GM08714 (cell line): ENCODE results near the gene HECTD2.
A peak's percentile ranks its signal among the peaks of the same experiment; 100 is the strongest.
"Not testable (repeated sequence)": the region's sequence is repeated elsewhere in the genome, so short reads cannot be mapped to it uniquely, and the experiment has no call there.

ENCODE experiments used
- H3K4me3 ChIP-seq: fragments of 200-500 bp; sonication (Bioruptor generic); 2 replicates; pipeline ENCODE4 v1.5.1; 2014; ENCODE audit warnings: mild to moderate bottlenecking, low read length, inconsistent platforms
- ZNF274 ChIP-seq: IDR thresholded peaks from 2 replicates; pipeline ENCODE4 v1.6.1; 2012; ENCODE audit warnings: mild to moderate bottlenecking, low read depth, low read length

HECTD2 gene

GRCh38 chr10:91409869-91410637, at the start of gene HECTD2:
Gene HECTD2, plus strand, starts transcription at chr10:91410344. Its CDS starts 95 bp downstream, at chr10:91410439.
- H3K4me3 ChIP-seq: peak within 1 kb of the TSS; percentile 77
- no peak for TF ChIP-seq ZNF274

GRCh38 chr10:91360461-91360860, 49.7 kb upstream of the HECTD2 start:
- no peak overlapping the region for H3K4me3 ChIP-seq
- TF ChIP-seq ZNF274: no peak

- H3K4me3 ChIP-seq: not testable (repeated sequence)
These were observed 44.6 kb upstream of the HECTD2 start for GRCh38 chr10:91365519-91365918.

GRCh38 chr10:91366704-91367103, 43.4 kb upstream of the HECTD2 start:
- no peak for TF ChIP-seq ZNF274
- H3K4me3 ChIP-seq: no peak overlapping the region

- TF ChIP-seq ZNF274: no peak
- no peak overlapping the region for H3K4me3 ChIP-seq
These were observed 43.0 kb upstream of the HECTD2 start for GRCh38 chr10:91367127-91367531.

- no peak overlapping the region for H3K4me3 ChIP-seq
- TF ChIP-seq ZNF274: no peak
These were observed 42.6 kb upstream of the HECTD2 start for GRCh38 chr10:91367558-91367957.

GRCh38 chr10:91369978-91370589, 40.1 kb upstream of the HECTD2 start:
- not testable (repeated sequence) for H3K4me3 ChIP-seq

- H3K4me3 ChIP-seq: no peak overlapping the region
- TF ChIP-seq ZNF274: no peak
These were observed 36.1 kb upstream of the HECTD2 start for GRCh38 chr10:91374052-91374451.

- no peak for TF ChIP-seq ZNF274
- no peak overlapping the region for H3K4me3 ChIP-seq
These were observed 32.1 kb upstream of the HECTD2 start for GRCh38 chr10:91378061-91378460.

- no peak for TF ChIP-seq ZNF274
- no peak overlapping the region for H3K4me3 ChIP-seq
These were observed 29.3 kb upstream of the HECTD2 start for GRCh38 chr10:91380873-91381256.

- TF ChIP-seq ZNF274: no peak
- H3K4me3 ChIP-seq: no peak overlapping the region
These were observed 28.8 kb upstream of the HECTD2 start for GRCh38 chr10:91381257-91381891.

GRCh38 chr10:91385306-91386085, 24.6 kb upstream of the HECTD2 start:
- no peak for TF ChIP-seq ZNF274
- no peak overlapping the region for H3K4me3 ChIP-seq

GRCh38 chr10:91389636-91390512, 20.3 kb upstream of the HECTD2 start:
- H3K4me3 ChIP-seq: no peak overlapping the region
- no peak for TF ChIP-seq ZNF274

- H3K4me3 ChIP-seq: not testable (repeated sequence)
These were observed 19.7 kb upstream of the HECTD2 start for GRCh38 chr10:91390513-91390825.

- H3K4me3 ChIP-seq: no peak overlapping the region
- TF ChIP-seq ZNF274: no peak
These were observed 18.2 kb upstream of the HECTD2 start for GRCh38 chr10:91391920-91392319.
